ENCODE data around the gene CFTR. TPM values are rescaled to one million over a fixed set of nuclear protein-coding genes. Genes with fewer than 3 reads are reported as not detected.

The CFTR gene
- total and polyA plus RNA-seq, 2 of the 8 experiments (the other 6 are each of a cell fraction or from before 2014, with no cell fraction given): 1.2 to 1.6 TPM

DNA sequence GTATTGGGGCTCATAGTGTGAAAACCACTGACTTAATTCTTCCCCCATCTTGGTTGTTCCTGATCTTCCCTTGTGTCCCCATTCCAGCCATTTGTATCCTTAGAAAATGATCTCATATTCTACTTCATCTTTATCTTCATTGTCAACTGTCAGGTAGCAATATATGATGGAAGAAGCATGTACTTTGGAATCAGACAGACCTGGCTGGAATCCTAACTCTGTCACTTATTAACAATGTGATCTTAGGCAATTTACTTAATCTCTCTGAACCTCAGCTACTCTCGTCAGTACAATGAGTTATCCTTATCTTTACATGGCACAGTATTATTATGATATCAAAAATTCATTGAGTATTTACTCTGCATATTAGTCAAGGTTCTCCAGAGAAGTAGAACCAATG is 10.1 kb downstream of the CFTR start (continued):
- TF ChIP-seq SAP30 (IDR thresholded peaks at IDR 0.05; ENCODE audit: insufficient read depth, insufficient replicate concordance, low read length): no peak
- TF ChIP-seq RBBP5 (IDR thresholded peaks at IDR 0.05; ENCODE audit: borderline replicate concordance, low read depth, low read length): no peak
